Measurements from ENCODE around the gene KNTC1. TPM values are rescaled to one million over a fixed set of nuclear protein-coding genes. Genes with fewer than 3 reads are reported as not detected.
"Not testable (repeated sequence)": the region's sequence is repeated elsewhere in the genome, so short reads cannot be mapped to it uniquely, and the experiment has no call there.

KNTC1 gene
- total RNA-seq = 10 to 100 TPM; 10.6 to 79.4 (median 23.1) TPM

- 0 to 1% methylated on average over 14 to 51 of the region's 51 CpGs for WGBS, 2 donors (ENCODE audit: low coverage in 1 of 2)
- TF ChIP-seq EP300 (IDR thresholded peaks at IDR 0.05; ENCODE audit: low read depth) = no peak
- TF ChIP-seq POLR2AphosphoS5 (IDR thresholded peaks at IDR 0.05) = peak; percentile 93 to 97 (median 97)
- peak; percentile 99 for TF ChIP-seq POLR2A (IDR thresholded peaks at IDR 0.05)
- H3K36me3 ChIP-seq = peaks cover 0 to 4% (median 1%) of the 10 kb centered on the region in 4 donors
- intact Hi-C loops (cut with DNase I; ENCODE audit: low total_unique reads) (no loop called here), in situ Hi-C loops (cut with MboI; ENCODE audit: low pct_ligation_motif_present in 1 of 4, low pct_unique_long_range_greater_than_20kb in 1 of 4, low sequenced_read_pairs in 3 of 4) (no loop called here)
- H3K9me3 ChIP-seq = no peaks in the 10 kb centered on the region
- peak; percentile 99 for DNase-seq
- H3K4me3 ChIP-seq = peak within 1 kb of the TSS; percentile 35 to 95 (median 78)
- H3K27ac ChIP-seq = peak within 1 kb of the TSS; percentile 90 to 99 (median 96)
- peaks cover 27 to 50% (median 40%) of the 10 kb centered on the region in 4 donors for H3K4me1 ChIP-seq
- H3K27me3 ChIP-seq = no peaks in the 10 kb centered on the region
These were observed at the start of gene KNTC1, which contains the start of gene RSRC2 for GRCh38 chr12:122526683-122527477. Gene KNTC1, plus strand, starts transcription at chr12:122527249. Its CDS starts 2,815 bp downstream, at chr12:122530064. Gene RSRC2, minus strand, starts transcription at chr12:122526936. Its CDS starts 83 bp downstream, at chr12:122526853.

GRCh38 chr12:122480753-122481152, 46.3 kb upstream of the KNTC1 start:
- no peak overlapping the region for H3K27ac ChIP-seq
- in situ Hi-C loops (cut with MboI; ENCODE audit: low pct_ligation_motif_present in 1 of 4, low pct_unique_long_range_greater_than_20kb in 1 of 4, low sequenced_read_pairs in 3 of 4) (no loop called here), intact Hi-C loops (cut with DNase I; ENCODE audit: low total_unique reads) (no loop called here)
- peaks cover 0 to 89% (median 43%) of the 10 kb centered on the region in 4 donors for H3K36me3 ChIP-seq
- DNase-seq = no peak
- no peaks in the 10 kb centered on the region for H3K9me3 ChIP-seq
- TF ChIP-seq CTCF (IDR thresholded peaks at IDR 0.05) (no peak), POLR2A (IDR thresholded peaks at IDR 0.05) (no peak), EP300 (IDR thresholded peaks at IDR 0.05; ENCODE audit: low read depth) (no peak), POLR2AphosphoS5 (IDR thresholded peaks at IDR 0.05) (no peak)
- 90 to 95% methylated on average over 1 to 8 of the region's 8 CpGs for WGBS, 2 donors (ENCODE audit: low coverage in 1 of 2)
- no peaks in the 10 kb centered on the region for H3K4me1 ChIP-seq
- H3K27me3 ChIP-seq = no peaks in the 10 kb centered on the region
- H3K4me3 ChIP-seq = no peak overlapping the region

GRCh38 chr12:122481861-122482260, 45.2 kb upstream of the KNTC1 start:
- 94 to 95% methylated on average over 6 of the region's 6 CpGs for WGBS, 2 donors (ENCODE audit: low coverage in 1 of 2)

GRCh38 chr12:122483969-122484368, 43.1 kb upstream of the KNTC1 start:
- Histone ChIP-seq H3K27me3 (no peaks in the 10 kb centered on the region), H3K4me3 (no peak overlapping the region), H3K4me1 (no peaks in the 10 kb centered on the region), H3K9me3 (no peaks in the 10 kb centered on the region), H3K27ac (no peak overlapping the region), H3K36me3 (peaks cover 0 to 91% (median 43%) of the 10 kb centered on the region in 4 donors)
- intact Hi-C loops (cut with DNase I; ENCODE audit: low total_unique reads) = no loop called here
- in situ Hi-C loops (cut with MboI; ENCODE audit: low pct_ligation_motif_present in 1 of 4, low pct_unique_long_range_greater_than_20kb in 1 of 4, low sequenced_read_pairs in 3 of 4) = no loop called here
- WGBS, 2 donors (ENCODE audit: low coverage in 1 of 2) = 87 to 95% methylated on average over 3 to 5 of the region's 5 CpGs
- DNase-seq = no peak
- TF ChIP-seq EP300 (IDR thresholded peaks at IDR 0.05; ENCODE audit: low read depth) = no peak
- TF ChIP-seq POLR2AphosphoS5 (IDR thresholded peaks at IDR 0.05) = no peak
- no peak for TF ChIP-seq POLR2A (IDR thresholded peaks at IDR 0.05)
- TF ChIP-seq CTCF (IDR thresholded peaks at IDR 0.05) = no peak

More at GRCh38 chr12:122481861-122482260, 45.2 kb upstream of the KNTC1 start:
- Histone ChIP-seq H3K4me1 (no peaks in the 10 kb centered on the region), H3K9me3 (no peaks in the 10 kb centered on the region), H3K36me3 (peaks cover 0 to 89% (median 42%) of the 10 kb centered on the region in 4 donors), H3K4me3 (no peak overlapping the region), H3K27ac (no peak overlapping the region), H3K27me3 (no peaks in the 10 kb centered on the region)
- no peak for TF ChIP-seq POLR2A (IDR thresholded peaks at IDR 0.05)
- TF ChIP-seq CTCF (IDR thresholded peaks at IDR 0.05) = no peak
- no peak for TF ChIP-seq EP300 (IDR thresholded peaks at IDR 0.05; ENCODE audit: low read depth)
- TF ChIP-seq POLR2AphosphoS5 (IDR thresholded peaks at IDR 0.05) = no peak
- no peak for DNase-seq
- intact Hi-C loops (cut with DNase I; ENCODE audit: low total_unique reads) = no loop called here
- in situ Hi-C loops (cut with MboI; ENCODE audit: low pct_ligation_motif_present in 1 of 4, low pct_unique_long_range_greater_than_20kb in 1 of 4, low sequenced_read_pairs in 3 of 4) = no loop called here

- peaks cover 0 to 91% (median 41%) of the 10 kb centered on the region in 4 donors for H3K36me3 ChIP-seq
- H3K27me3 ChIP-seq; intact Hi-C loops (cut with DNase I; ENCODE audit: low total_unique reads); H3K4me1 ChIP-seq; H3K27ac ChIP-seq; H3K9me3 ChIP-seq; DNase-seq; in situ Hi-C loops (cut with MboI; ENCODE audit: low pct_ligation_motif_present in 1 of 4, low pct_unique_long_range_greater_than_20kb in 1 of 4, low sequenced_read_pairs in 3 of 4); H3K4me3 ChIP-seq: not testable (repeated sequence)
- WGBS, 2 donors (ENCODE audit: low coverage in 1 of 2) = 95% methylated on average over 1 of the region's 1 CpG; no CpG with 5 or more reads in 1 of the 2 donors
These were observed 42.7 kb upstream of the KNTC1 start for GRCh38 chr12:122484385-122484784.

GRCh38 chr12:122486360-122486759, 40.7 kb upstream of the KNTC1 start:
- WGBS, 2 donors (ENCODE audit: low coverage in 1 of 2) = 92 to 100% methylated on average over 2 to 6 of the region's 6 CpGs
- H3K4me1 ChIP-seq; H3K9me3 ChIP-seq; DNase-seq; in situ Hi-C loops (cut with MboI; ENCODE audit: low pct_ligation_motif_present in 1 of 4, low pct_unique_long_range_greater_than_20kb in 1 of 4, low sequenced_read_pairs in 3 of 4); H3K27me3 ChIP-seq; H3K27ac ChIP-seq; intact Hi-C loops (cut with DNase I; ENCODE audit: low total_unique reads); H3K4me3 ChIP-seq: not testable (repeated sequence)
- peaks cover 0 to 88% (median 35%) of the 10 kb centered on the region in 4 donors for H3K36me3 ChIP-seq

Measured in transverse colon (tissue), 4 donors.